Activated CD8-positive, alpha-beta memory T cell treated with anti-CD3 and anti-CD28 coated beads for 36 hours (primary cell): ENCODE measurements around the gene NRG3. TPM values are rescaled to one million over a fixed set of nuclear protein-coding genes. Genes with fewer than 3 reads are reported as not detected.

Source experiments
- CTCF ChIA-PET: fragments of 350-600 bp; sonication (Branson Sonifier 250); formaldehyde crosslinking; loops from one replicate; lab custom pipeline; 2021; ENCODE audit warnings: antibody characterized with exemption; lab: Charles Lee
- POLR2A ChIA-PET: fragments of 350-600 bp; sonication (Branson Sonifier 250); formaldehyde crosslinking; loops from one replicate; lab custom pipeline; 2021; ENCODE audit warnings: antibody characterized with exemption; lab: Charles Lee
- total RNA-seq, 2 experiments: library from RNA; stranded (reverse); gene quantifications; one replicate each; pipeline ENCODE4 v1.2.3, GENCODE V29; 2021

NRG3 gene
- total RNA-seq, 2 experiments from 2014 or later: not detected

GRCh38 chr10:82400841-82401240 is 525.8 kb downstream of the NRG3 start:
- POLR2A ChIA-PET: no interaction called here
- CTCF ChIA-PET: interaction anchor here (0.6 kb wide), 1 partner anchor 99 kb away, joined by 3 read pairs; no protein-coding TSS in a partner anchor

GRCh38 chr10:82402906-82403401 is 528.0 kb downstream of the NRG3 start:
- CTCF ChIA-PET: no interaction called here
- POLR2A ChIA-PET: no interaction called here

- POLR2A ChIA-PET: no interaction called here
- CTCF ChIA-PET: no interaction called here
Measured at GRCh38 chr10:82409671-82410070, 534.7 kb downstream of the NRG3 start.

- POLR2A ChIA-PET: no interaction called here
- CTCF ChIA-PET: no interaction called here
Measured at GRCh38 chr10:82411416-82411815, 536.4 kb downstream of the NRG3 start.

DNA sequence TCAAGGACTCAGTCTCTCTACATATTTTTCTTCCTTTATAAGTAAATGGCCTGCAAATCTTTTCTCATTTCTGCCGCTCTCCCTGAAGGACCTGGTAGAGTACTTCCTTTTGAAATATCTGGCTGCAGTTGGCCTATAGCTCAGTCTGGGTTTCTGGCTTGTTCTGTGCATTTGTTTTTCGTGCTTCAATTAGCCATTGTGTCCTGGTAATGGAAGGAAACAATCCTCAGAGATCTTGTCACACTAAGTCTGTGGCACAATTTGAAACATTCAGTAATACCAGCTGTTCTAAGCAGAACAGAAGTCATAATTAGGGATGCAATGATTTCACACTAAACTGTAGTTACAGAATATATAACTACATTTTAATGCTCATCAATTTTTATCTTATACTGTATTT is 545.0 kb downstream of the NRG3 start:
- POLR2A ChIA-PET: no interaction called here
- CTCF ChIA-PET: no interaction called here

DNA sequence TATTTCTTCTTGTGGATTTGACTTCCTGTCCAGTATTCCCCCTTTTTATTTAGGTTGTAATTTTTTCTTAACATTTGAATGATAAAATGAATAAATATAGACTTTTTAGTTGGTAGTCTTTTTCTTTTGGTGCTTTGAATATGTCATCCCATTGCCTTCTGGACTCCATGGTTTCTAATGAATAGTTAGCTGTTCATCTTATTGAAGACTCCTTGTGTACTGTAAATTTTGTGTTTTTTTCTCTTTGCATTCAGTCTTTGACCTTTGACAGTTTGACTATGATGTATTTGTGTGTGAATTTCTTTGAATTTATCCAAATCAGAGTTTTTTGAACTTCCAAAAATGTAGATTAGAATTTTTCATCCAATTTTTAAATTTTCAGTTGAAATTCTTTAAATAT is 554.3 kb downstream of the NRG3 start:
- CTCF ChIA-PET: no interaction called here
- POLR2A ChIA-PET: no interaction called here

DNA sequence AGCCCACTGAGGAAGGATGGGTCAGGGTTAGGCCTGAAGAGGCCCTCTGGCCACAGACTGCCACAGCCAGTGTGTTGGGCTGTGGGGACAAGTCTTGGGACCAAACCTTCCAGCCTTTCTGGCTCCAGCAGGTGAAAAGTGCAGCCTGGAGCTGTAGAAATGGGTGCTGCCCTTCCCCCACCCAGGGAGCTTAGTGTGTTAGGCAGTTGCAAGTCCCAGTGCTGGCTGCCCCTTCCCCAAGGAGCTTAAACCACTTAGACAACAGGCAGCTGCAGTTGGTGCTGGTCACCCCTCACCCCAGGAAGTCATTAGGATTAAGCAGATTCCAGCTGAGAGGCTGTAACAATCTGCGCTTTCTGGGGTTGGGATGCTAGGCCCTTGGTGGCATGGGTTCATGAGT is 563.3 kb downstream of the NRG3 start:
- CTCF ChIA-PET: no interaction called here
- POLR2A ChIA-PET: no interaction called here

DNA sequence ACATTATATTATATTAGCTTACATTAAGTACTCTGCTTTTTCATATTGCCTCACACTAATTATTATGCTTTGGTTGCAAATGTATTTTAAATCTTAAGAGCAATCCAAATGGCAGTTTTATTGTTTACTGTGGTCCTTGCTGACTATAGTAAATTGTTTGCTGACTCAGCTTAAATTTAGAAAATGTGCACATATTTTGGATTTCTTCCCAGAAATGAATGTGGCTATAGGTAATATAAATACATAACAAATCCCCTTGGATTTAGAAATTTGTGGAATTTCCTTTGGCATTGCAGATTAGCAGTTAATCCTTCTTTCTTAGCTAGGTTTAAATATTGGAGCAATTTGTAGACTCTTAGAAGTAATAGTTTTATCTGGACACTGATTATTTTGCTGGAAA is 565.8 kb downstream of the NRG3 start:
- ChIA-PET POLR2A (no interaction called here), CTCF (no interaction called here)

- ChIA-PET CTCF (no interaction called here), POLR2A (no interaction called here)
Measured at GRCh38 chr10:82452046-82452445, 577.1 kb downstream of the NRG3 start.

DNA sequence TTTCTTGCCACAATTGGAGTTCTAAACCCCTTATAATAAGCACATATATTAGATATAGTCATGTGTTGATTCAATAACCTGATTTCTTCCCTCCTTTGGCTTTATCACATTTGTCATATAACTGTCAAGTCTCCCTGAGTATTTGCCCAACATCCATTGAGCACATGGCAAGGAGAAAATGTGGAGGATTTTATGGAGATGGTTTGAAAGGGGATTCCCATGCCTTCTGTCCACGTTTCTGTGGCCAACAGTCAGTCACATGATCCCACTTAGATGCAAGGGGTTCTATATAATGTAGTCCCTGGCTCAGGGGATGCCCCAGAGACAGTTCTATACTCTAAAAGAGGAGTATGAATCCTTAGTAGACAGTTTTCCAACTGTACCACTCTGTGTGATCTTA is 577.7 kb downstream of the NRG3 start:
- POLR2A ChIA-PET: no interaction called here
- CTCF ChIA-PET: no interaction called here

DNA sequence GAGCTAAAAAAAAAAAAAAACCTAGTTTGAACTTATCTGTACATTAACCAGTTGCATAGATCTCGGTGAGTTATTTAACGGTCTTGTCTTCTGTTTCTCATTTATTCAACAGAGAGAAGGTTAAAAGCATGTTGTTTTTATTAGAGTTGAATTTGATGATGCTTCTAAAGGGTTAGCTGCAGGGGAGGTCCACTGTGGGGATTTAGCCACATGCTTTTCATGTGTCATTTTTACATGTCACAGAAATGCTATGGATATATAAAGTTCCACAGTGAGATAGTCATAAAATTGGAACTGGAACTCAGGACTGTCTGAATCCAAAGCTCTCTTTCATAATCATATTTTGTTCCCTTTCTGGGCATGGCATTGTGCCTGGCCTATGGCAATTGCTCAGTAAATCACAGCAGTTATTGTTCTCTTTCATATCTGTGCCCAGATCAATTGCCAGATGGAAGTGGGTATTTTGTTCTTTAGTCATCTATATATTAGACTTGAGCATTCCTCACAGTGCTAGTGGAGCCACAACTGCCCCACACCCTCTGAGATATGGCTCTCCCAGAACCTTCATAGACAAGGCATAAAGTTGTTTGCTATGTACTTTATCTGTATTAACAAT is 578.8 kb downstream of the NRG3 start:
- ChIA-PET POLR2A (no interaction called here), CTCF (no interaction called here)

GRCh38 chr10:82462910-82463551 is 588.0 kb downstream of the NRG3 start:
- CTCF ChIA-PET: no interaction called here
- POLR2A ChIA-PET: no interaction called here

GRCh38 chr10:82463614-82464013 is 588.6 kb downstream of the NRG3 start:
- CTCF ChIA-PET: no interaction called here
- POLR2A ChIA-PET: no interaction called here

DNA sequence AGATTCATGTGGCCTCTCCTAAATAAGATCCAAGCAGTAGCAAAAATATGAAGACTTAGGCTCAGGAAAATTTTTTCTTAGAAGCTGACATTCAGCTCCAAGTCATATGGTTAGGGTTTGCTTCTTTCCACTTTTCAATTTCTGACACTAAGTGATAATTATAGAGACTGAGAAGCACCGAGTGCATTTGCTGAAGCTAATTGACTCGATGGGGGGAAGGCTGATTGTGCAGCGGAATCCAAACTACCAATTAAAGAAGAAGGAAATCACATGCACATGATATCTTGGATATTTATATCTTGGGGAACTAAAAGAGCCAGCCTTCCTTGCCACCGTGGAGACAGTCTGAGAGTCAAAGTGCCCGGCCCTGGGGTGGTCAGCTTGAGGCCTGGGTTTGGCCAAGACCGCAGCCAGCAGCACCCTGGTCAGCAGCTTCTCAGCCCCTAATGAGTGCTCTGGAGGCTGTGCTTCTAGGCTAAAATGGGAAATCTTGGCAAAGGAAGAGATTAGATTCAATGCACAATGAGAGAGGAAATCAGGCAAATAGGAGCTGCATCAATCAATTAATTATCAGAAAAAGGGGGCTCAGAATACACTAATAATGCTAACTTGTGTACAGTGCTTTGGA is 589.3 kb downstream of the NRG3 start:
- POLR2A ChIA-PET: no interaction called here

GRCh38 chr10:82464966-82465365 is 590.0 kb downstream of the NRG3 start:
- CTCF ChIA-PET: no interaction called here
- POLR2A ChIA-PET: no interaction called here

More for the DNA sequence above, 589.3 kb downstream of the NRG3 start:
- CTCF ChIA-PET: no interaction called here

DNA sequence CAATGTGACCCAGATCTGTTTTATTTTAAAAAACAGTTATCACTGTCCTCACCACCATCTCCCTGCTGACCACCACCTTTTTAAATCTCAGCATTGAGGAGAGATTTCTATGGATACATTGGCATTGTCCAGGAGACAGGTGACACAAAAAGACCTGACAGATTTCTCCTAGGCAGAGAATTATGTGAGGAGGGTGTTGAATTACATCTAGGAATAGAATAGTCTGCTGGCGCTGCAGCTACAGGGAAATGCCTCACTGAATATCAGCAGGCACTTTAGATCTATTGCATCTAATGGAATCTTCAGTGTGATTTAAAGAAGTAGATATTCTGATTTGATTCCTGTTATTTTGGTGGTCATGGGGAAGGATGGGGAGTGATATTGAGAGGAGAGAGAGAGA is 593.5 kb downstream of the NRG3 start:
- POLR2A ChIA-PET: no interaction called here
- CTCF ChIA-PET: no interaction called here

DNA sequence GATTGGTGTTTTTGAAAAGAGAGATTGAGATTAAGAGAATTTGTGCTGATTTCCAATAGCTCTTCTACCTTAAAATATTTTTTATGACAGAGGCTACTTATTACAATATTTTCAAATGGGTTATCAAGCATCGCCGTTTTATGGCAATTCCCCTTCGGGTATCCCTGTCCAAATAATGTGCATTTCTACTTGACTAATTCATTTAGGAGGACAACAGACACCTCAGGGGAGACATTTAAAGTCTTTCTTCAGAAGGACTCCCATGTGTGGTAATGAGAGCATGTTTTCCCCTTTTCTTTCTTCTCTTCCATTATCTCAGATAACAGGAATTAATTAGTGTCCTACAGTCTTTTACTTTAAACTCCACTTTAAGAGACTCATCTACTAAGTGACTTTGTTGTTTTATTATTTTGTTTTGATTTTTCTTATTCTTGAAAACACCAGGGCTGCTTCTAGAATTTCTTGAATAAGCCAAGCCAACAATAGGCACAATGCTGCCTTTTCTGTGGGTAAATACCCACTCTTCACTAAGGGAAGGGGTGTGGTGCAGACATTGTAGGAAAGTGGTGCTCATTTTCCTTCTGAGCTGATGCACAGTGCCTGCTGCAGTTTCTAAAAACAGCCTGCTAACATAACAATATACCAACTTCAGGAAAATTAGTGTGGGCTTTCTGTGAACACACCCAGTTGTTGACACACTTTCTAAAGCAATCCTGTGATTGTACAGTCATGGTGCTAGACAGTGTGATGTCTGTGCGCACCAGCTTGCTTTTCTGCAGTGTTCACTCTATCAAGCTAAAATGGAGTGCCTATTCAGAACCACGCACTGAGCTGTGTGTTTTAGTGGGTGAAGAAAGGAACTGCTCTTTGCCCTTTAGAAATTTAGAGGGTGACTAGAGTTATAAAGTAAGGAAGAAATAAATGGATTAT is 597.7 kb downstream of the NRG3 start:
- CTCF ChIA-PET: no interaction called here
- POLR2A ChIA-PET: no interaction called here

GRCh38 chr10:82477776-82478175 is 602.8 kb downstream of the NRG3 start:
- CTCF ChIA-PET: no interaction called here
- POLR2A ChIA-PET: no interaction called here

- CTCF ChIA-PET: no interaction called here
- POLR2A ChIA-PET: no interaction called here
Measured at GRCh38 chr10:82492647-82493046, 617.7 kb downstream of the NRG3 start.

- POLR2A ChIA-PET: no interaction called here
- CTCF ChIA-PET: no interaction called here
Measured at GRCh38 chr10:82496114-82496513, 621.1 kb downstream of the NRG3 start.
